Kidney epithelial cell (primary cell): ENCODE results near the gene NMNAT3. TPM values are rescaled to one million over a fixed set of nuclear protein-coding genes. Genes with fewer than 3 reads are reported as not detected.

ENCODE experiments used
- DNase-seq: peaks from one replicate; pipeline ENCODE4 v3.0.0-alpha.2; 2010; ENCODE audit warnings: low read depth
- H3K27me3 ChIP-seq: 2 replicates; pipeline ENCODE4 v1.6.0; 2011; ENCODE audit warnings: low read length; ENCODE audit not compliant: control insufficient read depth, insufficient read depth
- H3K36me3 ChIP-seq: 2 replicates; pipeline ENCODE4 v1.5.1; 2011; ENCODE audit warnings: low read length; ENCODE audit not compliant: control insufficient read depth, insufficient read depth
- H3K4me3 ChIP-seq: 2 replicates; pipeline ENCODE4 v1.5.1; 2011; ENCODE audit warnings: low read depth, mild to moderate bottlenecking, control low read depth, low read length
- CTCF ChIP-seq: IDR thresholded peaks from 2 replicates; pipeline ENCODE4 v1.5.1; 2011; ENCODE audit warnings: mild to moderate bottlenecking, moderate library complexity, low read length, control low read depth, inconsistent platforms; ENCODE audit not compliant: insufficient read depth, poor library complexity, severe bottlenecking
- total RNA-seq: library from RNA; depleted of rRNA; stranded (reverse); fragments of >200 nt; gene quantifications from 2 replicates; pipeline ENCODE4 v1.2.3, GENCODE V29; 2015

The NMNAT3 gene
- total RNA-seq, 1 donor from 2014 or later = 8.6 TPM

GRCh38 chr3:139679220-139679775, 1.5 kb upstream of the NMNAT3 start:
- no peaks in the 10 kb centered on the region for H3K27me3 ChIP-seq
- H3K36me3 ChIP-seq = no peaks in the 10 kb centered on the region
- H3K4me3 ChIP-seq = no peak overlapping the region
- TF ChIP-seq CTCF = no peak
- DNase-seq = no peak

DNA sequence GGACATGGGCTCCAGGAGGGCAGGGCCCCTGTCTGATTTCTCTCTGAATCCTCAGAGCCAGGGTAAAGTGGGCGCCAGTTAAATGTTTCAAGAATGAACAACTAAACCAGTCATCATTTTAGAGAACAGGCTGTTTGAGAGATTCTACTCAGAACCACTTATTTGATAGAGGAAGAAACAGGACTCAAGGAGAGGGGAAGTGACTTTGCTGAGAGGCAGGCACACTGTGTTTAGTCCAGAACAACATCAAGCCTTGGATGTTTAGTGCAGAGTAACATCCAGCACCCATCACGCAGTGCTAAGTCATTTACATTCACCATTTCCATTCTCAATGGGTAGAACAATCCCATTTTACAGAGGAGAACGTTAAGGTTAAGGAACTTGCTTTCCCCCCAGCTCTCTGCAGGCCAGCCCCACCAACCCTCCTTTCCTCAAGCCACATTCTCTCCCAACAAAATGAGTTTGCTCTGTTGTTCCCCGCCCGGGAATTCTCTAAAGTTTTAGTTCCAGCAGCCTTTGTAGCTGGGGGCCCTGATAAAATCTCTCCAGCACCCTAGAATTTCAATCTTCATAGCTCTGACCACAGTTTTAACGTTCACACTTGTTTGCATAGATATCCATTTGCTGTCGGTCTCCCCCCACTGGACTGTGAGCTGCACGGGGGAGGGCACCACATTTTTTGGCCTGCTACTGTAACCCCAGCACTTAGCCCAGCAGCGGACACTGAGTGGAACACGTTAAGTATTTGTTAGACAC, 962 bp downstream of the NMNAT3 start:
- TF ChIP-seq CTCF = no peak
- H3K4me3 ChIP-seq = peak overlapping the region; percentile 59
- H3K27me3 ChIP-seq = no peaks in the 10 kb centered on the region
- DNase-seq = no peak
- no peaks in the 10 kb centered on the region for H3K36me3 ChIP-seq

GRCh38 chr3:139676108-139676507, 1.7 kb downstream of the NMNAT3 start:
- H3K27me3 ChIP-seq = no peaks in the 10 kb centered on the region
- H3K4me3 ChIP-seq = no peak overlapping the region
- no peak for DNase-seq
- no peaks in the 10 kb centered on the region for H3K36me3 ChIP-seq
- no peak for TF ChIP-seq CTCF

- TF ChIP-seq CTCF = no peak
- no peaks in the 10 kb centered on the region for H3K36me3 ChIP-seq
- DNase-seq = no peak
- H3K4me3 ChIP-seq = no peak overlapping the region
- no peaks in the 10 kb centered on the region for H3K27me3 ChIP-seq
Measured at GRCh38 chr3:139675327-139675726, 2.4 kb downstream of the NMNAT3 start.

GRCh38 chr3:139674571-139675260, 3.1 kb downstream of the NMNAT3 start:
- Histone ChIP-seq H3K27me3 (no peaks in the 10 kb centered on the region), H3K4me3 (no peak overlapping the region), H3K36me3 (no peaks in the 10 kb centered on the region)
- no peak for TF ChIP-seq CTCF
- no peak for DNase-seq
